K562 (cell line): ENCODE results near the gene ARSI.

Experiments used
- CCAR2 ChIP-seq: fragments of 200-400 bp; formaldehyde crosslinking; IDR thresholded peaks from 2 replicates; pipeline ENCODE4 v1.6.1; 2017; ENCODE audit warnings: mild to moderate bottlenecking, low read depth, low read length
- CCNT2 ChIP-seq: IDR thresholded peaks from 2 replicates; pipeline ENCODE4 v1.6.1; 2011; ENCODE audit warnings: borderline replicate concordance, low read depth, mild to moderate bottlenecking, moderate library complexity, mixed read lengths, low read length; ENCODE audit not compliant: insufficient read length; ENCODE audit errors: extremely low read depth
- ERF ChIP-seq: fragments of 450-650 bp; formaldehyde crosslinking; IDR thresholded peaks from 2 replicates; pipeline ENCODE4 v1.4.0; 2020; ENCODE audit warnings: mild to moderate bottlenecking, mixed read lengths
- HMG20A ChIP-seq: fragments of 450-650 bp; formaldehyde crosslinking; conservative IDR thresholded peaks from 2 replicates; pipeline ENCODE4 v1.4.0; 2020; ENCODE audit warnings: mild to moderate bottlenecking, mixed read lengths
- NFATC3 ChIP-seq: fragments of 450-650 bp; IDR thresholded peaks from 2 replicates; pipeline ENCODE4 v1.6.1; 2017; ENCODE audit warnings: mild to moderate bottlenecking
- SMARCA4 ChIP-seq: fragments of 450-650 bp; IDR thresholded peaks from 2 replicates; pipeline ENCODE4 v1.6.1; 2016
- SP2 ChIP-seq: IDR thresholded peaks from 2 replicates; pipeline ENCODE4 v1.6.1; 2011; ENCODE audit warnings: mild to moderate bottlenecking, low read depth, low read length, moderate library complexity; ENCODE audit not compliant: poor library complexity, severe bottlenecking; ENCODE audit errors: extremely low read depth
- ZNF217 ChIP-seq: sonication (generic); formaldehyde crosslinking; IDR thresholded peaks from 2 replicates; pipeline ENCODE4 v1.8.0; 2022; ENCODE audit warnings: mild to moderate bottlenecking, missing genetic modification reagents
- TF ChIP-seq, protein P1 (sequence below): sonication (generic); formaldehyde crosslinking; IDR thresholded peaks from 2 replicates; pipeline ENCODE4 v1.8.0; 2022; ENCODE audit warnings: mild to moderate bottlenecking, missing genetic modification reagents
- TF ChIP-seq, protein P2 (sequence below), 3 experiments: IDR thresholded peaks in 2 of 3; conservative IDR thresholded peaks in 1 of 3; 2 replicates each; pipeline ENCODE4 v1.5.1; 2011 to 2012; ENCODE audit warnings: low read length in 3 of 3, mild to moderate bottlenecking in 3 of 3, control low read depth in 2 of 3, improper control_type of control experiment in 1 of 3, inconsistent platforms in 1 of 3, low read depth in 1 of 3, mixed read lengths in 1 of 3, moderate library complexity in 1 of 3; ENCODE audit not compliant: insufficient read depth in 2 of 3
- TF ChIP-seq, protein P3 (sequence below): fragments of 450-650 bp; IDR thresholded peaks from 2 replicates; pipeline ENCODE4 v1.6.1; 2016; ENCODE audit warnings: low read depth

DNA sequence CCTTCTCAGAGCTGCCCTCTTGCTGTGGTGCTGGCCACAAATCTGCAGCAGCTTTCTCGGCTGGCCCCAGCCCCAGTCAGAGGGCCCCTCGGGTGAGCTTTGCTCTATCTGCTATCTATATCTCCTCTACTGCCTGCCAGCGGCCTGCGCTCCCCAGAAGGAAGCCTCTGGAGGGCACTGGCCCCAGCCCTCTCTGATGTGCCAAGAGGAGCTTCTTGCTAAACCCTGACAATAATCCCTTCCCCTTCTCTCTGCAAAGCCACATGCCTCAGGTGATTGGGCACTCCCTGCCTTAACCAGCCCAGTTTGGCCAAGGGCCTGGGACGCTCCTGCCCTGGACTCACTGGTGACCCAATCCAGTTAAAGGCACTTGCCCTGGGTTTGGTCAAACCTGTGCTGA, 55.9 kb downstream of the ARSI start:
- TF ChIP-seq, protein P1, sequence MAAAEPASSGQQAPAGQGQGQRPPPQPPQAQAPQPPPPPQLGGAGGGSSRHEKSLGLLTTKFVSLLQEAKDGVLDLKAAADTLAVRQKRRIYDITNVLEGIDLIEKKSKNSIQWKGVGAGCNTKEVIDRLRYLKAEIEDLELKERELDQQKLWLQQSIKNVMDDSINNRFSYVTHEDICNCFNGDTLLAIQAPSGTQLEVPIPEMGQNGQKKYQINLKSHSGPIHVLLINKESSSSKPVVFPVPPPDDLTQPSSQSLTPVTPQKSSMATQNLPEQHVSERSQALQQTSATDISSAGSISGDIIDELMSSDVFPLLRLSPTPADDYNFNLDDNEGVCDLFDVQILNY (CRISPR knock-in tag), result no peak
- 0 out of 2 replicates have a peak, but pooled peaks have one; percentile 59 for TF ChIP-seq ERF (CRISPR knock-in tag)
- TF ChIP-seq CCAR2, result no peak
- TF ChIP-seq, protein P2, sequence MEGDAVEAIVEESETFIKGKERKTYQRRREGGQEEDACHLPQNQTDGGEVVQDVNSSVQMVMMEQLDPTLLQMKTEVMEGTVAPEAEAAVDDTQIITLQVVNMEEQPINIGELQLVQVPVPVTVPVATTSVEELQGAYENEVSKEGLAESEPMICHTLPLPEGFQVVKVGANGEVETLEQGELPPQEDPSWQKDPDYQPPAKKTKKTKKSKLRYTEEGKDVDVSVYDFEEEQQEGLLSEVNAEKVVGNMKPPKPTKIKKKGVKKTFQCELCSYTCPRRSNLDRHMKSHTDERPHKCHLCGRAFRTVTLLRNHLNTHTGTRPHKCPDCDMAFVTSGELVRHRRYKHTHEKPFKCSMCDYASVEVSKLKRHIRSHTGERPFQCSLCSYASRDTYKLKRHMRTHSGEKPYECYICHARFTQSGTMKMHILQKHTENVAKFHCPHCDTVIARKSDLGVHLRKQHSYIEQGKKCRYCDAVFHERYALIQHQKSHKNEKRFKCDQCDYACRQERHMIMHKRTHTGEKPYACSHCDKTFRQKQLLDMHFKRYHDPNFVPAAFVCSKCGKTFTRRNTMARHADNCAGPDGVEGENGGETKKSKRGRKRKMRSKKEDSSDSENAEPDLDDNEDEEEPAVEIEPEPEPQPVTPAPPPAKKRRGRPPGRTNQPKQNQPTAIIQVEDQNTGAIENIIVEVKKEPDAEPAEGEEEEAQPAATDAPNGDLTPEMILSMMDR (IDR thresholded peaks at IDR 0.05 in 2 of 3, conservative IDR thresholded peaks at IDR 0.05 in 1 of 3; ENCODE audit: insufficient read depth in 2 of 3, low read depth in 1 of 3, low read length in 3 of 3), result no peak
- no peak for TF ChIP-seq HMG20A (CRISPR knock-in tag)
- TF ChIP-seq, protein P3, sequence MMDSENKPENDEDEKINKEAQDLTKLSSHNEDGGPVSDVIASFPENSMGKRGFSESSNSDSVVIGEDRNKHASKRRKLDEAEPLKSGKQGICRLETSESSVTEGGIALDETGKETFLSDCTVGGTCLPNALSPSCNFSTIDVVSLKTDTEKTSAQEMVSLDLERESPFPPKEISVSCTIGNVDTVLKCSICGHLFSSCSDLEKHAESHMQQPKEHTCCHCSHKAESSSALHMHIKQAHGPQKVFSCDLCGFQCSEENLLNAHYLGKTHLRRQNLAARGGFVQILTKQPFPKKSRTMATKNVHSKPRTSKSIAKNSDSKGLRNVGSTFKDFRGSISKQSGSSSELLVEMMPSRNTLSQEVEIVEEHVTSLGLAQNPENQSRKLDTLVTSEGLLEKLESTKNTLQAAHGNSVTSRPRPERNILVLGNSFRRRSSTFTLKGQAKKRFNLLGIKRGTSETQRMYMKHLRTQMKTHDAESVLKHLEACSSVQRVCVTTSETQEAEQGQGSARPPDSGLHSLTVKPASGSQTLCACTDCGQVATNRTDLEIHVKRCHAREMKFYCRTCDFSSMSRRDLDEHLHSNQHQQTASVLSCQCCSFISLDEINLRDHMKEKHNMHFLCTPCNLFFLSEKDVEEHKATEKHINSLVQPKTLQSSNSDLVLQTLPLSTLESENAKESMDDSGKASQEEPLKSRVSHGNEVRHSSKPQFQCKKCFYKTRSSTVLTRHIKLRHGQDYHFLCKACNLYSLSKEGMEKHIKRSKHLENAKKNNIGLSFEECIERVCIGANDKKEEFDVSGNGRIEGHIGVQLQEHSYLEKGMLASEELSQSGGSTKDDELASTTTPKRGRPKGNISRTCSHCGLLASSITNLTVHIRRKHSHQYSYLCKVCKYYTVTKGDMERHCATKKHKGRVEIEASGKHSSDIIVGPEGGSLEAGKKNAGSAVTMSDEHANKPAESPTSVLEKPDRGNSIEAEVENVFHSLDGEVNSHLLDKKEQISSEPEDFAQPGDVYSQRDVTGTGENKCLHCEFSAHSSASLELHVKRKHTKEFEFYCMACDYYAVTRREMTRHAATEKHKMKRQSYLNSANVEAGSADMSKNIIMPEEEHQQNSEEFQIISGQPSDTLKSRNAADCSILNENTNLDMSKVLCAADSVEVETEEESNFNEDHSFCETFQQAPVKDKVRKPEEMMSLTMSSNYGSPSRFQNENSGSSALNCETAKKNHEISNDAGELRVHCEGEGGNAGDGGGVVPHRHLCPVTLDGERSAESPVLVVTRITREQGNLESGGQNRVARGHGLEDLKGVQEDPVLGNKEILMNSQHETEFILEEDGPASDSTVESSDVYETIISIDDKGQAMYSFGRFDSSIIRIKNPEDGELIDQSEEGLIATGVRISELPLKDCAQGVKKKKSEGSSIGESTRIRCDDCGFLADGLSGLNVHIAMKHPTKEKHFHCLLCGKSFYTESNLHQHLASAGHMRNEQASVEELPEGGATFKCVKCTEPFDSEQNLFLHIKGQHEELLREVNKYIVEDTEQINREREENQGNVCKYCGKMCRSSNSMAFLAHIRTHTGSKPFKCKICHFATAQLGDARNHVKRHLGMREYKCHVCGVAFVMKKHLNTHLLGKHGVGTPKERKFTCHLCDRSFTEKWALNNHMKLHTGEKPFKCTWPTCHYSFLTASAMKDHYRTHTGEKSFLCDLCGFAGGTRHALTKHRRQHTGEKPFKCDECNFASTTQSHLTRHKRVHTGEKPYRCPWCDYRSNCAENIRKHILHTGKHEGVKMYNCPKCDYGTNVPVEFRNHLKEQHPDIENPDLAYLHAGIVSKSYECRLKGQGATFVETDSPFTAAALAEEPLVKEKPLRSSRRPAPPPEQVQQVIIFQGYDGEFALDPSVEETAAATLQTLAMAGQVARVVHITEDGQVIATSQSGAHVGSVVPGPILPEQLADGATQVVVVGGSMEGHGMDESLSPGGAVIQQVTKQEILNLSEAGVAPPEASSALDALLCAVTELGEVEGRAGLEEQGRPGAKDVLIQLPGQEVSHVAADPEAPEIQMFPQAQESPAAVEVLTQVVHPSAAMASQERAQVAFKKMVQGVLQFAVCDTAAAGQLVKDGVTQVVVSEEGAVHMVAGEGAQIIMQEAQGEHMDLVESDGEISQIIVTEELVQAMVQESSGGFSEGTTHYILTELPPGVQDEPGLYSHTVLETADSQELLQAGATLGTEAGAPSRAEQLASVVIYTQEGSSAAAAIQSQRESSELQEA, result no peak
- no peak for TF ChIP-seq CCNT2
- TF ChIP-seq SP2, result no peak
- TF ChIP-seq SMARCA4, result no peak
- no peak for TF ChIP-seq NFATC3
- TF ChIP-seq ZNF217 (CRISPR knock-in tag), result no peak
